Ovary (tissue), 3 donors: ENCODE measurements around the gene IGSF11.

Experiments
- CTCF ChIP-seq, 3 donors: fragments of 450-650 bp in 2 of 3; fragments of 200-600 bp in 1 of 3; IDR thresholded peaks; one replicate each; pipeline versions ENCODE4 v1.5.1 to v1.8.0; 2016 to 2022; ENCODE audit warnings: antibody characterized with exemption in 3 of 3, mild to moderate bottlenecking in 1 of 3
- EP300 ChIP-seq: sonication (generic); formaldehyde crosslinking; IDR thresholded peaks from one replicate; pipeline ENCODE4 v1.6.1; 2017; ENCODE audit warnings: antibody characterized with exemption
- POLR2A ChIP-seq: fragments of 450-650 bp; IDR thresholded peaks from one replicate; pipeline ENCODE4 v1.6.1; 2017; ENCODE audit warnings: antibody characterized with exemption, mild to moderate bottlenecking, moderate library complexity
- donor health status: DM: no; HTN: no; CAD: no.

GRCh38 chr3:118889691-118890090, 145.0 kb downstream of the IGSF11 start:
- no peak for TF ChIP-seq CTCF (IDR thresholded peaks at IDR 0.05)
- no peak for TF ChIP-seq POLR2A
- TF ChIP-seq EP300, result no peak
